Measurements from ENCODE around the gene ODF2.
"Not testable (repeated sequence)": the region's sequence is repeated elsewhere in the genome, so short reads cannot be mapped to it uniquely, and the experiment has no call there.

The ODF2 gene

DNA sequence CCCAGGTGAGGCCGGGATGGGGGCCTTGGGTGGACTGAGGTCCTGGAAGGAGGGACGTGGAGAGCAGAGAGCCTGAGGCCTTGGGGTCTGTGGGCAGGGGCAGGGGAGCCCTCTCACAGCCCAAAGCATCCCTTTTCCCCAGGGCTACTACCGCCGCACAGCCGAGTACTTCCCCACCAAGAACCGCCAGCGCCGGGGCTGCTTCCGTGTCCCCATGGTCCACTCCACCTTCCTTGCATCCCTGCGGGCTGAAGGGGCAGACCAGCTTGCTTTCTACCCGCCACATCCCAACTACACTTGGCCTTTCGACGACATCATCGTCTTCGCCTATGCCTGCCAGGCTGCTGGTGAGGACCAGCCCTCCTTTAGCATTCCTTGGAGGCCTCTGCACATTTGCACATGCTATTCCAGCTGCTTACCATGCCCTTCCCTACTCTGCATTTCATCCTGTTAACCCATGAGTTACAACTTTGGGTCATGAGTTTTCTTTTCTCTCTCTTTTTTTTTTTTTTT lies 31.5 kb upstream of the ODF2 start:
- H3K27ac ChIP-seq (ENCODE audit: low read length) = no peak overlapping the region
- H3K36me3 ChIP-seq (ENCODE audit: control insufficient read depth in 2 of 2, insufficient read depth in 2 of 2, low read length in 2 of 2) = peaks cover 3 to 5% of the 10 kb centered on the region in 2 donors
- H3K9me3 ChIP-seq (ENCODE audit: control insufficient read depth in 2 of 2, low read length in 2 of 2) = no peaks in the 10 kb centered on the region
- H3K4me1 ChIP-seq (ENCODE audit: control insufficient read depth, insufficient read depth, low read length) = peaks cover 19% of the 10 kb centered on the region
- H3K9ac ChIP-seq (ENCODE audit: low read length in 2 of 2) = no peak overlapping the region
- H3K27me3 ChIP-seq (ENCODE audit: control insufficient read depth in 1 of 2, insufficient read depth in 2 of 2, low read length in 2 of 2) = no peaks in the 10 kb centered on the region
- H3K4me3 ChIP-seq (ENCODE audit: low read length in 2 of 2) = no peak overlapping the region

DNA sequence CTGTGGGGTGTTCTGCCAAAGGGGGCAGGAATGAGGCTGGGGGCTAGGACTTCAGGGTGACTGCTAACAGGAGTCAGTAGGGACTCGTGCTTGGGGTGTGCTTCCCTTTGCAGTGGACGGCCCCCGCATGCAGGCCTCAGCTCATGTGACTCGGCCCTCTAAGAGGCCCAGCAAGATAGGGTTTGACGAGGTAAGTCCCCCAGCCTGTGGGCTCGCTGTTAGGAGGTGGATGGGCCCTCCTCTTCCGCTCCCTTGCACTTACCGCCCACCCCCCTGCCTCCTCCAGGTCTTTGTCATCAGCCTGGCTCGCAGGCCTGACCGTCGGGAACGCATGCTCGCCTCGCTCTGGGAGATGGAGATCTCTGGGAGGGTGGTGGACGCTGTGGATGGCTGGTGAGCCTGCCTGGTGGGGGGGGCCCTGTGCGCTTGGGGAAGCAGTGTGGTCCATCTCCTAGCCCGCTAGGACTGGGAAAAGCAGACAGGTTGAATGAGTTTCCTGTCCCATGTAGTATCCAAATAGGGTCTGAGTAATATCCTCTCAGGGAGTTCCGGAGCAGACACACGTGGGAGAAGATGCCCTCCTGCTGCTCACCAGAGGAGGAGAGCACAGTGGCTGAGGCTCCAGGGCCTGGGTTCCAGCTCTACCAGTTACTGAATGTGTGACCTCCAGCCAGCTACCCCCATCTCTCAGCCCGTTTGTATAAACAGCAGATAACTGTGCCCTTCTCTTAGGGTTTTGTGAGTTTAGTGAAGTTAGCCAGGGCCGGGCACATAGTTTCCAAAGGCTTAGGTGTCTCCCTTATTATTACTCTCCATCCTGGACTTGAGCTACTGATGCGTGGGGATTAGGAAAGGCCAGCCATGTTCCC lies 26.9 kb upstream of the ODF2 start:
- H3K9ac ChIP-seq (ENCODE audit: low read length in 2 of 2) = no peak overlapping the region
- no peaks in the 10 kb centered on the region for H3K27me3 ChIP-seq (ENCODE audit: control insufficient read depth in 1 of 2, insufficient read depth in 2 of 2, low read length in 2 of 2)
- H3K27ac ChIP-seq (ENCODE audit: low read length) = no peak overlapping the region
- H3K36me3 ChIP-seq (ENCODE audit: control insufficient read depth in 2 of 2, insufficient read depth in 2 of 2, low read length in 2 of 2) = peaks cover under 1 to 4% of the 10 kb centered on the region in 2 donors
- no peaks in the 10 kb centered on the region for H3K4me1 ChIP-seq (ENCODE audit: control insufficient read depth, insufficient read depth, low read length)
- H3K4me3 ChIP-seq (ENCODE audit: low read length in 2 of 2) = no peak overlapping the region
- no peaks in the 10 kb centered on the region for H3K9me3 ChIP-seq (ENCODE audit: control insufficient read depth in 2 of 2, low read length in 2 of 2)

DNA sequence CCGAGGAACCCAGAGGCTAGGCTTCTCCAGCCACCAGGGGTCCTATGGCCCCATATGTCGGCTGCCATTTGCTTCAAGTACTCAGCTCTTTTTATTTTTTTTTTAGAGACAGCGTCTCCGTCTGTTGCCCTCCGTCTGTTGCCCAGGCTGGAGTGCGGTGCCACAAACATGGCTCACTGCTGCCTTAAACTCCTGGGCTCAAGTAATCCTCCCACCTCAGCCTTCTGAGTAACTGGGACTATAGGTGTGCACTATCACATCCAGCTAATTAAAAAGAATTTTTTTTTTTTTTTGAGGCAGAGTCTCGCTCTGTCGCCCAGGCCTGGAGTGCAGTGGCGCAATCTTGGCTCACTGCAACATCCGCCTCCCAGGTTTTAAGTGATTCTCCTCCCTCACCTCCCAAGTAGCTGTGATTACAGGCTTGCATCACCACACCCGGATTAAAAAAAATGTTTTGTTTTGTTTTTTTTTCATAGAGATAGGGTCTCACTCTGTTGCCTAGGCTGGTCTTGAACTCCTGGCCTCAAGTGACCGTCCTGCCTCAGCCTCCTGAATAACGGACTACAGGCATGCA lies 26.2 kb upstream of the ODF2 start:
- Histone ChIP-seq H3K36me3 (ENCODE audit: control insufficient read depth in 2 of 2, insufficient read depth in 2 of 2, low read length in 2 of 2) (peaks cover 0 to 2% of the 10 kb centered on the region in 2 donors), H3K9ac (ENCODE audit: low read length in 2 of 2) (no peak overlapping the region), H3K4me1 (ENCODE audit: control insufficient read depth, insufficient read depth, low read length) (no peaks in the 10 kb centered on the region), H3K4me3 (ENCODE audit: low read length in 2 of 2) (no peak overlapping the region), H3K27me3 (ENCODE audit: control insufficient read depth in 1 of 2, insufficient read depth in 2 of 2, low read length in 2 of 2) (no peaks in the 10 kb centered on the region), H3K9me3 (ENCODE audit: control insufficient read depth in 2 of 2, low read length in 2 of 2) (no peaks in the 10 kb centered on the region), H3K27ac (ENCODE audit: low read length) (no peak overlapping the region)

DNA sequence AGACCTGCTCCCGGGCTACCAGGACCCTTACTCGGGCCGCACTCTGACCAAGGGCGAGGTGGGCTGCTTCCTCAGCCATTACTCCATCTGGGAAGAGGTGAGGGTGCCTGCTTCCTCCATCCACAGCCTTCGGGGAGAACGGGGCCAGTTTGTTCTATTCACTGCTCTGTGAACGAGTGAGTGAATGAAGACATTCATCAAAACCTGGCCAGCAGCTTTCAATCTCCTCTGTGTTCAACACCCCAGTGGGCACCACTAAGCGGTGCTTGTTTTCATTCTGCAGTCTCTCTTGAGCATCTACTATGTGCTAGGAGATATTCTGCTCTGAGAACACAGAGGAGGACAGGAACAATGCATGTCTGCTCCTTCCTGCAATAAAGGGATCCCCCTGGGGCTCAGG lies 24.6 kb upstream of the ODF2 start:
- no peak overlapping the region for H3K9ac ChIP-seq (ENCODE audit: low read length in 2 of 2)
- H3K4me3 ChIP-seq (ENCODE audit: low read length in 2 of 2) = no peak overlapping the region
- H3K4me1 ChIP-seq (ENCODE audit: control insufficient read depth, insufficient read depth, low read length) = no peaks in the 10 kb centered on the region
- H3K9me3 ChIP-seq (ENCODE audit: control insufficient read depth in 2 of 2, low read length in 2 of 2) = no peaks in the 10 kb centered on the region
- H3K36me3 ChIP-seq (ENCODE audit: control insufficient read depth in 2 of 2, insufficient read depth in 2 of 2, low read length in 2 of 2) = peaks cover 0 to 3% of the 10 kb centered on the region in 2 donors
- no peak overlapping the region for H3K27ac ChIP-seq (ENCODE audit: low read length)
- no peaks in the 10 kb centered on the region for H3K27me3 ChIP-seq (ENCODE audit: control insufficient read depth in 1 of 2, insufficient read depth in 2 of 2, low read length in 2 of 2)

DNA sequence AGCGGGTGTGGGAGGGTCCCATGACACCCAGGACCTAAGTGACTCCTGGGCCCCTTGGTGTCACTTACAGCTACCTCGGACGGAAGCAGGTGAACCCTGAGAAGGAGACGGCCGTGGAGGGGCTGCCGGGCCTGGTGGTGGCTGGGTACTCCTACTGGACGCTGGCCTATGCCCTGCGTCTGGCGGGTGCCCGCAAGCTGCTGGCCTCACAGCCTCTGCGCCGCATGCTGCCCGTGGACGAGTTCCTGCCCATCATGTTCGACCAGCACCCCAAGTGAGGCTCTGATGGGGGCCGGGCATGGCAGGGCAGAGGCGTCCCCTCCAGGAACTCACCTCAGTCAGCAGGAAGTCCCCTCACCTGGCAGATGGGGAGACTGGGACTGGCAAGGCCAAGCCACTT lies 21.5 kb upstream of the ODF2 start:
- H3K27me3 ChIP-seq (ENCODE audit: control insufficient read depth in 1 of 2, insufficient read depth in 2 of 2, low read length in 2 of 2) = no peaks in the 10 kb centered on the region

DNA sequence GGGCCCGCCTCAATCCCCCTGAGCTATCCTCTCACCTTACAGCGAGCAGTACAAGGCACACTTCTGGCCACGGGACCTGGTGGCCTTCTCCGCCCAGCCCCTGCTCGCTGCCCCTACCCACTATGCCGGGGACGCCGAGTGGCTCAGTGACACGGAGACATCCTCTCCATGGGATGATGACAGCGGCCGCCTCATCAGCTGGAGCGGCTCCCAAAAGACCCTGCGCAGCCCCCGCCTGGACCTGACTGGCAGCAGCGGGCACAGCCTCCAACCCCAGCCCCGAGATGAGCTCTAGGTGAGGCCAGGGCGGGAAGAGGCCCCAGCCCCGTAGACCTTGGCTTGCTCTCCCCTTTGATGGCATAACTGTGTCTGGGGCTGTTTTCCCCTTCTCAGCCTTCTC lies 20.2 kb upstream of the ODF2 start:
- Histone ChIP-seq H3K36me3 (ENCODE audit: control insufficient read depth in 2 of 2, insufficient read depth in 2 of 2, low read length in 2 of 2) (peaks cover 0 to 5% of the 10 kb centered on the region in 2 donors), H3K27me3 (ENCODE audit: control insufficient read depth in 1 of 2, insufficient read depth in 2 of 2, low read length in 2 of 2) (no peaks in the 10 kb centered on the region), H3K4me1 (ENCODE audit: control insufficient read depth, insufficient read depth, low read length) (peaks cover 8% of the 10 kb centered on the region), H3K9ac (ENCODE audit: low read length in 2 of 2) (no peak overlapping the region), H3K4me3 (ENCODE audit: low read length in 2 of 2) (no peak overlapping the region), H3K9me3 (ENCODE audit: control insufficient read depth in 2 of 2, low read length in 2 of 2) (no peaks in the 10 kb centered on the region), H3K27ac (ENCODE audit: low read length) (no peak overlapping the region)

More for the DNA sequence above, 21.5 kb upstream of the ODF2 start:
- Histone ChIP-seq H3K27ac (ENCODE audit: low read length) (no peak overlapping the region), H3K9me3 (ENCODE audit: control insufficient read depth in 2 of 2, low read length in 2 of 2) (no peaks in the 10 kb centered on the region), H3K9ac (ENCODE audit: low read length in 2 of 2) (no peak overlapping the region), H3K36me3 (ENCODE audit: control insufficient read depth in 2 of 2, insufficient read depth in 2 of 2, low read length in 2 of 2) (peaks cover 0 to 5% of the 10 kb centered on the region in 2 donors), H3K4me1 (ENCODE audit: control insufficient read depth, insufficient read depth, low read length) (peaks cover 8% of the 10 kb centered on the region), H3K4me3 (ENCODE audit: low read length in 2 of 2) (no peak overlapping the region)

GRCh38 chr9:128438343-128439109 lies 17.3 kb upstream of the ODF2 start:
- Histone ChIP-seq H3K27me3 (ENCODE audit: control insufficient read depth in 1 of 2, insufficient read depth in 2 of 2, low read length in 2 of 2) (peaks cover 3 to 4% of the 10 kb centered on the region in 2 donors), H3K9me3 (ENCODE audit: control insufficient read depth in 2 of 2, low read length in 2 of 2) (no peaks in the 10 kb centered on the region), H3K4me1 (ENCODE audit: control insufficient read depth, insufficient read depth, low read length) (peaks cover 8% of the 10 kb centered on the region), H3K4me3 (ENCODE audit: low read length in 2 of 2) (no peak overlapping the region), H3K36me3 (ENCODE audit: control insufficient read depth in 2 of 2, insufficient read depth in 2 of 2, low read length in 2 of 2) (peaks cover 0 to 4% of the 10 kb centered on the region in 2 donors), H3K27ac (ENCODE audit: low read length) (no peak overlapping the region), H3K9ac (ENCODE audit: low read length in 2 of 2) (no peak overlapping the region)

- H3K27ac ChIP-seq (ENCODE audit: low read length) = no peak overlapping the region
Observed at GRCh38 chr9:128439273-128439672, 16.5 kb upstream of the ODF2 start.

DNA sequence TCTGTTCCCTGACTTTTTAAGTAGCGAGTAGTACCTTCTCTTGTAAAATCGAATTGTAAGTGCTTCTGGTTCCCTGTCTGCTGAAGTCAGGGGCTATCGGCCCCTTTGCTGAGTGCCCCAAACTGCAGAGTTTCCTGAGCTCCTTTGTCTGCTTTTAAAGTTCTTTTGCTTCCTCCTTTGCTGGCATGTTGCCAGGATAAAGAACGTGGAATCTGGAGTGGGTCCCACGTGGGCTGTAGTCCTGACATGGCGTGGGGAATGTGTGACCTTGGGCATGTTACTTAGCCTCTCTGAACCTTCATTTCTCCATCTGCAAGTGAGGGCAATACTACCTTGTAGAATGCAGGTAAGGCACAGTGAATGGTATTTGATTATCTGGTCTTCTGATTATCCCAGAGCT lies 13.7 kb upstream of the ODF2 start:
- no peaks in the 10 kb centered on the region for H3K9me3 ChIP-seq (ENCODE audit: control insufficient read depth in 2 of 2, low read length in 2 of 2)
- H3K4me3 ChIP-seq (ENCODE audit: low read length in 2 of 2) = no peak overlapping the region
- H3K27ac ChIP-seq (ENCODE audit: low read length) = no peak overlapping the region
- no peak overlapping the region for H3K9ac ChIP-seq (ENCODE audit: low read length in 2 of 2)
- H3K36me3 ChIP-seq (ENCODE audit: control insufficient read depth in 2 of 2, insufficient read depth in 2 of 2, low read length in 2 of 2) = no peaks in the 10 kb centered on the region
- H3K4me1 ChIP-seq (ENCODE audit: control insufficient read depth, insufficient read depth, low read length) = peaks cover 8% of the 10 kb centered on the region
- H3K27me3 ChIP-seq (ENCODE audit: control insufficient read depth in 1 of 2, insufficient read depth in 2 of 2, low read length in 2 of 2) = peaks cover 3 to 9% of the 10 kb centered on the region in 2 donors

More at GRCh38 chr9:128439273-128439672, 16.5 kb upstream of the ODF2 start:
- Histone ChIP-seq H3K9ac (ENCODE audit: low read length in 2 of 2) (no peak overlapping the region), H3K36me3 (ENCODE audit: control insufficient read depth in 2 of 2, insufficient read depth in 2 of 2, low read length in 2 of 2) (peaks cover 0 to 4% of the 10 kb centered on the region in 2 donors), H3K4me3 (ENCODE audit: low read length in 2 of 2) (no peak overlapping the region), H3K27me3 (ENCODE audit: control insufficient read depth in 1 of 2, insufficient read depth in 2 of 2, low read length in 2 of 2) (peaks cover 3 to 4% of the 10 kb centered on the region in 2 donors), H3K4me1 (ENCODE audit: control insufficient read depth, insufficient read depth, low read length) (peaks cover 8% of the 10 kb centered on the region), H3K9me3 (ENCODE audit: control insufficient read depth in 2 of 2, low read length in 2 of 2) (no peaks in the 10 kb centered on the region)

DNA sequence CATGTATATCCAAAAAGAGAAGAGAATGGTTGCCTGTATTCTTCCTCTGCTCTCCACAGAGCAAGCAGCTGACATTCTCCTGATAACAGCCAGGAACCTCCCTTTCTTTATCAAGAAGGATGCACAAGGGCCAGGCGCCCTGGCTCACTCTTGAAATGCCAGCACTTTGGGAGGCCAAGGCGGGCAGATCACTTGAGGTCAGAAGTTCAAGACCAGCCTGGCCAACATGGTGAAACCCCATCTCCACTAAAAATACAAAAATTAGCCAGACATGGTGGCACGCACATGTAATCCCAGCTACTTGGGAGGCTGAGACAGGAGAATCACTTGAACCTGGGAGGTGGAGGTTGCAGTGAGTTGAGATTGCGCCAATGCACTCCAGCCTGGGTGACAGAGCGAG lies 9.3 kb upstream of the ODF2 start:
- not testable (repeated sequence) for H3K27ac ChIP-seq (ENCODE audit: low read length); H3K27me3 ChIP-seq (ENCODE audit: control insufficient read depth in 1 of 2, insufficient read depth in 2 of 2, low read length in 2 of 2); H3K9ac ChIP-seq (ENCODE audit: low read length in 2 of 2); H3K4me1 ChIP-seq (ENCODE audit: control insufficient read depth, insufficient read depth, low read length); H3K9me3 ChIP-seq (ENCODE audit: control insufficient read depth in 2 of 2, low read length in 2 of 2); H3K4me3 ChIP-seq (ENCODE audit: low read length in 2 of 2); H3K36me3 ChIP-seq (ENCODE audit: control insufficient read depth in 2 of 2, insufficient read depth in 2 of 2, low read length in 2 of 2)
